ENCODE results near the gene LIF. TPM values are rescaled to one million over a fixed set of nuclear protein-coding genes. Genes with fewer than 3 reads are reported as not detected.
"Not testable (repeated sequence)": the region's sequence is repeated elsewhere in the genome, so short reads cannot be mapped to it uniquely, and the experiment has no call there.

LIF gene
- total RNA-seq, 1 experiment from 2014 or later = 8.0 TPM

DNA sequence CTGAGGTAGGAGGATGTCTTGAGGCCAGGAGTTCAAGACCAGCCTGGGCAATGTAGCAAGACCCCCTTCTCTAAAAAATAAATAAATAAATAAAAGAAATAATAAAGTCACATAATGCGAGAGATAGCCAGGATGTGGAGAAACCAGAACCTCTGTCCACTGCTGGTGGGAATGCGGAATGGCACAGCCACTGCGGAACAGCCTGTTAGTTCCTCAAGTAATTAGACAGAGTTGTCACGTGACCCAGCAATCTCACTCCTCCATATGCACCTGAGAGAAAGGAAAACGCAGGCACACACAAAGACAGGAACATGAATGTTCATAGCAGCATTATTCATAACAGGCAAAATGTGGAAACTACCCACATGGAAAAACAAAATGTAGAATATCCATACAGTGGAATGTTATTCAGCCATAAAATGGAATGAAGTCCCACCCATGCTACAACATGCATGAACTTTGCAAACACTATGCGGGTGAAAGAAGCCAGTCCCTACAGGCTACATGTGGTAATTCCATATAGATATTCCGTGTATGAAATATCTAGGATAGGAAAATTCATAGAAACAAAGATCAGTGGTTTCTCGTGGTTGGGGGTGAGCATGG is 27.4 kb downstream of the LIF start:
- DNase-seq = peak; percentile 51 to 53
- Mint-ChIP-seq H3K9me3 (ENCODE audit: unreplicated experiment) (no peaks in the 10 kb centered on the region), H3K27ac (ENCODE audit: unreplicated experiment) (no peak overlapping the region), H3K36me3 (ENCODE audit: insufficient read depth, unreplicated experiment) (no peaks in the 10 kb centered on the region), H3K27me3 (ENCODE audit: insufficient read depth, unreplicated experiment) (no peaks in the 10 kb centered on the region), H3K4me1 (ENCODE audit: low read depth, unreplicated experiment) (peaks cover 18% of the 10 kb centered on the region), H3K4me3 (ENCODE audit: unreplicated experiment) (no peak overlapping the region)
- Histone ChIP-seq H3K9me3 (no peaks in the 10 kb centered on the region), H3K4me3 (ENCODE audit: low read depth, low read length) (no peak overlapping the region), H3K36me3 (ENCODE audit: control insufficient read depth, insufficient read depth, low read length) (no peaks in the 10 kb centered on the region), H3K4me1 (0 out of 2 replicates have a peak, but pooled peaks cover 12% of the 10 kb centered on the region), H3K27me3 (replicated peaks; ENCODE audit: control insufficient read depth, insufficient read depth, low read length) (no peaks in the 10 kb centered on the region)
- no TSS peak for BruUV-seq (replicated peaks)
- CTCF ChIA-PET = no interaction called here
- intact Hi-C loops (cut with micrococcal nuclease; ENCODE audit: unreplicated experiment) = no loop called here
- POLR2A ChIA-PET = no interaction called here
- TF ChIP-seq, protein P1, sequence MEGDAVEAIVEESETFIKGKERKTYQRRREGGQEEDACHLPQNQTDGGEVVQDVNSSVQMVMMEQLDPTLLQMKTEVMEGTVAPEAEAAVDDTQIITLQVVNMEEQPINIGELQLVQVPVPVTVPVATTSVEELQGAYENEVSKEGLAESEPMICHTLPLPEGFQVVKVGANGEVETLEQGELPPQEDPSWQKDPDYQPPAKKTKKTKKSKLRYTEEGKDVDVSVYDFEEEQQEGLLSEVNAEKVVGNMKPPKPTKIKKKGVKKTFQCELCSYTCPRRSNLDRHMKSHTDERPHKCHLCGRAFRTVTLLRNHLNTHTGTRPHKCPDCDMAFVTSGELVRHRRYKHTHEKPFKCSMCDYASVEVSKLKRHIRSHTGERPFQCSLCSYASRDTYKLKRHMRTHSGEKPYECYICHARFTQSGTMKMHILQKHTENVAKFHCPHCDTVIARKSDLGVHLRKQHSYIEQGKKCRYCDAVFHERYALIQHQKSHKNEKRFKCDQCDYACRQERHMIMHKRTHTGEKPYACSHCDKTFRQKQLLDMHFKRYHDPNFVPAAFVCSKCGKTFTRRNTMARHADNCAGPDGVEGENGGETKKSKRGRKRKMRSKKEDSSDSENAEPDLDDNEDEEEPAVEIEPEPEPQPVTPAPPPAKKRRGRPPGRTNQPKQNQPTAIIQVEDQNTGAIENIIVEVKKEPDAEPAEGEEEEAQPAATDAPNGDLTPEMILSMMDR (IDR thresholded peaks at IDR 0.05; ENCODE audit: insufficient read depth in 1 of 2, low read depth in 1 of 2, low read length in 1 of 2, severe bottlenecking in 1 of 2, unreplicated experiment in 1 of 2) = peak; percentile 17 to 31

- CTCF ChIA-PET = no interaction called here
- no TSS peak for BruUV-seq (replicated peaks)
- DNase-seq = no peak
- no peaks in the 10 kb centered on the region for H3K9me3 Mint-ChIP-seq (ENCODE audit: unreplicated experiment)
- TF ChIP-seq, protein P1 (IDR thresholded peaks at IDR 0.05; ENCODE audit: insufficient read depth in 1 of 2, low read depth in 1 of 2, low read length in 1 of 2, severe bottlenecking in 1 of 2, unreplicated experiment in 1 of 2) = no peak
- H3K4me1 Mint-ChIP-seq (ENCODE audit: low read depth, unreplicated experiment) = peaks cover 25% of the 10 kb centered on the region
- H3K36me3 Mint-ChIP-seq (ENCODE audit: insufficient read depth, unreplicated experiment) = no peaks in the 10 kb centered on the region
- H3K27ac Mint-ChIP-seq (ENCODE audit: unreplicated experiment) = peak overlapping the region; percentile 67
- H3K4me3 Mint-ChIP-seq (ENCODE audit: unreplicated experiment) = no peak overlapping the region
- H3K4me1 ChIP-seq = peaks cover 19% of the 10 kb centered on the region
- POLR2A ChIA-PET = no interaction called here
- no peaks in the 10 kb centered on the region for H3K27me3 Mint-ChIP-seq (ENCODE audit: insufficient read depth, unreplicated experiment)
- no peaks in the 10 kb centered on the region for H3K27me3 ChIP-seq (replicated peaks; ENCODE audit: control insufficient read depth, insufficient read depth, low read length)
- no peaks in the 10 kb centered on the region for H3K9me3 ChIP-seq
- H3K36me3 ChIP-seq (ENCODE audit: control insufficient read depth, insufficient read depth, low read length) = no peaks in the 10 kb centered on the region
- H3K4me3 ChIP-seq (ENCODE audit: low read depth, low read length) = no peak overlapping the region
- intact Hi-C loops (cut with micrococcal nuclease; ENCODE audit: unreplicated experiment) = no loop called here
Measured at GRCh38 chr22:30217698-30218560, 28.6 kb downstream of the LIF start.

GRCh38 chr22:30216710-30217109 is 29.8 kb downstream of the LIF start:
- POLR2A ChIA-PET = no interaction called here
- no peak overlapping the region for H3K4me3 Mint-ChIP-seq (ENCODE audit: unreplicated experiment)

DNA sequence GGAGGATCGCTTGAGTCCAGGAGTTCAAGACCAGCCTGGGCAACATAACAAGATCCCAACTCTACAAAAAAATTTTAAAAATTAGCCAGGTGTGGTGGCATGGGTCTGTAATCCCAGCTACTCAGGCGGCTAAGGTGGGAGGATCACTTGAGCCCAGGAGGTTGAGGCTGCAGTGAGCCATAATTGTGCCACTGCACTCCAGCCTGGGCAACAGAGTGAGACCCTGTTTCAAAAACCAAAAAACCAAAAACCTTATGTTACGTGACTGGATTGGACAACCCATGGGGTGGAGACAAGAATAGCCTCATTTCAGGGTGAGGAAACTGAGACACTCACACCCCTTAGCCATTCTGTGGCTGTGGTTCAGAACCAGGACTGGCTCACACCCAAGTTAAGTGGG is 30.3 kb downstream of the LIF start:
- CTCF ChIA-PET; H3K27me3 ChIP-seq (replicated peaks; ENCODE audit: control insufficient read depth, insufficient read depth, low read length); BruUV-seq (replicated peaks); POLR2A ChIA-PET; H3K4me3 ChIP-seq (ENCODE audit: low read depth, low read length); H3K4me3 Mint-ChIP-seq (ENCODE audit: unreplicated experiment); H3K36me3 ChIP-seq (ENCODE audit: control insufficient read depth, insufficient read depth, low read length); H3K9me3 ChIP-seq; H3K9me3 Mint-ChIP-seq (ENCODE audit: unreplicated experiment); intact Hi-C loops (cut with micrococcal nuclease; ENCODE audit: unreplicated experiment); DNase-seq; H3K27me3 Mint-ChIP-seq (ENCODE audit: insufficient read depth, unreplicated experiment); H3K36me3 Mint-ChIP-seq (ENCODE audit: insufficient read depth, unreplicated experiment): not testable (repeated sequence)
- H3K4me1 ChIP-seq = peaks cover 36% of the 10 kb centered on the region
- peak overlapping the region; percentile 67 for H3K27ac Mint-ChIP-seq (ENCODE audit: unreplicated experiment)
- peaks cover 36% of the 10 kb centered on the region for H3K4me1 Mint-ChIP-seq (ENCODE audit: low read depth, unreplicated experiment)

More at GRCh38 chr22:30216710-30217109, 29.8 kb downstream of the LIF start:
- Histone ChIP-seq H3K27me3 (replicated peaks; ENCODE audit: control insufficient read depth, insufficient read depth, low read length) (no peaks in the 10 kb centered on the region), H3K9me3 (no peaks in the 10 kb centered on the region), H3K4me3 (ENCODE audit: low read depth, low read length) (no peak overlapping the region), H3K36me3 (ENCODE audit: control insufficient read depth, insufficient read depth, low read length) (no peaks in the 10 kb centered on the region), H3K4me1 (peaks cover 32% of the 10 kb centered on the region)
- intact Hi-C loops (cut with micrococcal nuclease; ENCODE audit: unreplicated experiment) = no loop called here
- Mint-ChIP-seq H3K36me3 (ENCODE audit: insufficient read depth, unreplicated experiment) (no peaks in the 10 kb centered on the region), H3K4me1 (ENCODE audit: low read depth, unreplicated experiment) (peaks cover 33% of the 10 kb centered on the region), H3K27ac (ENCODE audit: unreplicated experiment) (peak overlapping the region; percentile 67), H3K27me3 (ENCODE audit: insufficient read depth, unreplicated experiment) (no peaks in the 10 kb centered on the region), H3K9me3 (ENCODE audit: unreplicated experiment) (no peaks in the 10 kb centered on the region)
- CTCF ChIA-PET = no interaction called here
- DNase-seq = no peak
- TF ChIP-seq, protein P1 (IDR thresholded peaks at IDR 0.05; ENCODE audit: insufficient read depth in 1 of 2, low read depth in 1 of 2, low read length in 1 of 2, severe bottlenecking in 1 of 2, unreplicated experiment in 1 of 2) = no peak
- BruUV-seq (replicated peaks) = no TSS peak
